Transverse colon (tissue), 4 donors: ENCODE results near the gene HOXA1.

Experiments used
- POLR2A ChIP-seq: fragments of 450-650 bp; IDR thresholded peaks from one replicate; pipeline ENCODE4 v1.6.1; 2016; ENCODE audit warnings: antibody characterized with exemption, mild to moderate bottlenecking, moderate library complexity
- POLR2AphosphoS5 ChIP-seq, 3 donors: sonication (generic); formaldehyde crosslinking; IDR thresholded peaks; one replicate each; pipeline ENCODE4 v1.6.1; 2016; ENCODE audit warnings: antibody characterized with exemption in 3 of 3
- TF ChIP-seq, protein P1 (sequence below), 5 experiments: fragments of 200-600 bp in 3 of 5; fragments of 450-650 bp in 2 of 5; sonication (generic) in 3 of 5; IDR thresholded peaks; 1 replicate in 2 of 5; 2 replicates in 3 of 5; pipeline ENCODE4 v1.5.1; 2016 to 2017; ENCODE audit warnings: antibody characterized with exemption in 5 of 5, inconsistent platforms in 3 of 5, mild to moderate bottlenecking in 2 of 5, moderate library complexity in 1 of 5

DNA sequence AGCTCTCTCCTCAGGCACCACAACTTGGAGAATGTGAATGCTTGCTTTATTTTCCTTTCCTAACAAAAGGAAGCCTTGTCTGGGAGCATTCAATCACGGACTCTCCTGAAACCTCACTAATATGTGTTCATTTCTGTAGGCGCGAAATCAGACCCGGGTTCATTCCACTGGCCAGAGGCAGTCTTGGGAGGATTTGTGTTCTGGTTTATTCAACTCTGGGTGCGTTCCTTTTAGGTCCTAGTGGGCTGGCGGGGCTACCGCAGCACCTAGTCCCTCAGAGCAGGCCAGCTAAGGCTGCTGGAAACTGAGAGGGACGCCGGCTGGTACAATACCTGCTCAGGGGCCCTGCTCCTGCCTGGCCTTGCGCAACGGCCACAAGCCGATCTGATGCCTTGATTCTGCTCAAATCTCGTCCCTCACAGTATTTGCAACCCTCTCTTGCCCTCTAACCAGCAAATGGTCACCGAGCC lies 27.2 kb upstream of the HOXA1 start:
- TF ChIP-seq POLR2A (no peak), POLR2AphosphoS5 (IDR thresholded peaks at IDR 0.05) (no peak)
- TF ChIP-seq, protein P1, sequence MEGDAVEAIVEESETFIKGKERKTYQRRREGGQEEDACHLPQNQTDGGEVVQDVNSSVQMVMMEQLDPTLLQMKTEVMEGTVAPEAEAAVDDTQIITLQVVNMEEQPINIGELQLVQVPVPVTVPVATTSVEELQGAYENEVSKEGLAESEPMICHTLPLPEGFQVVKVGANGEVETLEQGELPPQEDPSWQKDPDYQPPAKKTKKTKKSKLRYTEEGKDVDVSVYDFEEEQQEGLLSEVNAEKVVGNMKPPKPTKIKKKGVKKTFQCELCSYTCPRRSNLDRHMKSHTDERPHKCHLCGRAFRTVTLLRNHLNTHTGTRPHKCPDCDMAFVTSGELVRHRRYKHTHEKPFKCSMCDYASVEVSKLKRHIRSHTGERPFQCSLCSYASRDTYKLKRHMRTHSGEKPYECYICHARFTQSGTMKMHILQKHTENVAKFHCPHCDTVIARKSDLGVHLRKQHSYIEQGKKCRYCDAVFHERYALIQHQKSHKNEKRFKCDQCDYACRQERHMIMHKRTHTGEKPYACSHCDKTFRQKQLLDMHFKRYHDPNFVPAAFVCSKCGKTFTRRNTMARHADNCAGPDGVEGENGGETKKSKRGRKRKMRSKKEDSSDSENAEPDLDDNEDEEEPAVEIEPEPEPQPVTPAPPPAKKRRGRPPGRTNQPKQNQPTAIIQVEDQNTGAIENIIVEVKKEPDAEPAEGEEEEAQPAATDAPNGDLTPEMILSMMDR (IDR thresholded peaks at IDR 0.05) = no peak
